Measurements from ENCODE around the gene MAD2L2.

Gene MAD2L2

GRCh38 chr1:11684070-11684469 lies 3.1 kb upstream of the MAD2L2 start:
- DNase-seq (ENCODE audit: insufficient read length, low spot score) = no peak
- TF ChIP-seq CTCF (IDR thresholded peaks at IDR 0.05; ENCODE audit: insufficient read depth, missing control alignments) = no peak
- no peak for FAIRE-seq

GRCh38 chr1:11682799-11683198 lies 1.9 kb upstream of the MAD2L2 start:
- FAIRE-seq (no peak), DNase-seq (ENCODE audit: insufficient read length, low spot score) (no peak)
- no peak for TF ChIP-seq CTCF (IDR thresholded peaks at IDR 0.05; ENCODE audit: insufficient read depth, missing control alignments)

- DNase-seq (ENCODE audit: insufficient read length, low spot score) (no peak), FAIRE-seq (no peak)
- no peak for TF ChIP-seq CTCF (IDR thresholded peaks at IDR 0.05; ENCODE audit: insufficient read depth, missing control alignments)
Measured at GRCh38 chr1:11682287-11682771, 1.4 kb upstream of the MAD2L2 start.

GRCh38 chr1:11680270-11681070 lies 478 bp downstream of the MAD2L2 start:
- no peak for TF ChIP-seq CTCF (IDR thresholded peaks at IDR 0.05; ENCODE audit: insufficient read depth, missing control alignments)
- DNase-seq (ENCODE audit: insufficient read length, low spot score) (no peak), FAIRE-seq (no peak)

GRCh38 chr1:11678442-11678841 lies 2.5 kb downstream of the MAD2L2 start:
- TF ChIP-seq CTCF (IDR thresholded peaks at IDR 0.05; ENCODE audit: insufficient read depth, missing control alignments) = no peak
- DNase-seq (ENCODE audit: insufficient read length, low spot score) = no peak
- no peak for FAIRE-seq

- DNase-seq (ENCODE audit: insufficient read length, low spot score) = no peak
- TF ChIP-seq CTCF (IDR thresholded peaks at IDR 0.05; ENCODE audit: insufficient read depth, missing control alignments) = no peak
- FAIRE-seq = no peak
Measured at GRCh38 chr1:11676386-11677103, 4.4 kb downstream of the MAD2L2 start.

- TF ChIP-seq CTCF (IDR thresholded peaks at IDR 0.05; ENCODE audit: insufficient read depth, missing control alignments) = no peak
- no peak for DNase-seq (ENCODE audit: insufficient read length, low spot score)
- no peak for FAIRE-seq
Measured at GRCh38 chr1:11675325-11675724, 5.6 kb downstream of the MAD2L2 start.

All from D721Med (cell line).